Measurements from ENCODE around the gene TOM1. TPM values are rescaled to one million over a fixed set of nuclear protein-coding genes. Genes with fewer than 3 reads are reported as not detected.
"Not testable (repeated sequence)": the region's sequence is repeated elsewhere in the genome, so short reads cannot be mapped to it uniquely, and the experiment has no call there.

Gene TOM1
- total RNA-seq, 4 donors from 2014 or later, result 22.3 to 40.3 (median 34.1) TPM

- 33 to 75% methylated on average over 1 to 6 of the region's 6 CpGs for whole genome bisulfite sequencing, 2 donors (ENCODE audit: low coverage in 1 of 2)
- no peak for ATAC-seq
- Histone ChIP-seq H3K36me3 (no peaks in the 10 kb centered on the region), H3K27ac (no peak overlapping the region), H3K4me3 (no peak overlapping the region), H3K27me3 (peaks cover 52% of the 10 kb centered on the region), H3K9me3 (no peaks in the 10 kb centered on the region), H3K4me1 (peaks cover 0 to 7% (median 0%) of the 10 kb centered on the region in 3 donors)
- TF ChIP-seq POLR2A (IDR thresholded peaks at IDR 0.05) (no peak), CTCF (IDR thresholded peaks at IDR 0.05) (no peak), POLR2AphosphoS5 (IDR thresholded peaks at IDR 0.05) (no peak), EP300 (IDR thresholded peaks at IDR 0.05) (no peak)
Observed at GRCh38 chr22:35357883-35358621, 58.4 kb downstream of the TOM1 start.

DNA sequence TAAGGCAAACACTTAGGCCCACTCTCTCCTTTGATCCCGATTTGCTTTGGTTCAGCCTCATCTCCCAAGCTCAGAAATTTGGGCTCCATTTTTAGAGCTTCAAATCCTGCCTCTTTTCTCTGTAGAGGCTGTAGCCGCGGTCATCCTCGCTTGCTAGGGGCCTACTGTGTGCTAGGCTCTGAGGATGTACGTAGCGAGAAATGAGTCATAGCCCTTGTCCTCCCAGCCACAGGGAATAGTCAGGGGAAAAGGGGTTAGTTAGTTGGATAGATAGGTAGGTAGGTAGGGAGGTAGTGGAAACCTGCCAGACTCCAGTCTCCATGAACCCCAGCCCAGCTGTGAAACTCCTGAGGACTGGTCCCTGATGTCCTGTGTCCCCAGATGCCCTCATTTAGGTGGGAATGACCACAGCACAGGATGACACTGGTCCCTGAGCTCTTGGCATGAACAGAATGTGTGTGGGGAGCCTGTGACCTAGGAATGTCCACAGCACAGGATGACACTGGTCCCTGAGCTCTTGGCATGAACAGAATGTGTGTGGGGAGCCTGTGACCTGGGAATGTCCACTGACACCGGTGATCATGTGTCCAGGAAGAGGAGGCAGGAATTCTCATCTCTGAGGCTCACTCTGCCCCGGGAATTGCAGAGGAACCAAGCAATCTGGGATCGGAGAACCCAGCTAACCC lies 59.8 kb downstream of the TOM1 start:
- no peak for TF ChIP-seq POLR2AphosphoS5 (IDR thresholded peaks at IDR 0.05)
- no peak for TF ChIP-seq POLR2A (IDR thresholded peaks at IDR 0.05)
- TF ChIP-seq EP300 (IDR thresholded peaks at IDR 0.05), result no peak
- no peak for TF ChIP-seq CTCF (IDR thresholded peaks at IDR 0.05)
- Histone ChIP-seq H3K27me3 (peaks cover 67% of the 10 kb centered on the region), H3K4me1 (peaks cover 0 to 7% (median 0%) of the 10 kb centered on the region in 3 donors), H3K27ac (no peak overlapping the region), H3K4me3 (no peak overlapping the region), H3K9me3 (no peaks in the 10 kb centered on the region), H3K36me3 (no peaks in the 10 kb centered on the region)
- WGBS, 2 donors (ENCODE audit: low coverage in 1 of 2), result 53 to 83% methylated on average over 4 to 6 of the region's 9 CpGs
- no peak for ATAC-seq

DNA sequence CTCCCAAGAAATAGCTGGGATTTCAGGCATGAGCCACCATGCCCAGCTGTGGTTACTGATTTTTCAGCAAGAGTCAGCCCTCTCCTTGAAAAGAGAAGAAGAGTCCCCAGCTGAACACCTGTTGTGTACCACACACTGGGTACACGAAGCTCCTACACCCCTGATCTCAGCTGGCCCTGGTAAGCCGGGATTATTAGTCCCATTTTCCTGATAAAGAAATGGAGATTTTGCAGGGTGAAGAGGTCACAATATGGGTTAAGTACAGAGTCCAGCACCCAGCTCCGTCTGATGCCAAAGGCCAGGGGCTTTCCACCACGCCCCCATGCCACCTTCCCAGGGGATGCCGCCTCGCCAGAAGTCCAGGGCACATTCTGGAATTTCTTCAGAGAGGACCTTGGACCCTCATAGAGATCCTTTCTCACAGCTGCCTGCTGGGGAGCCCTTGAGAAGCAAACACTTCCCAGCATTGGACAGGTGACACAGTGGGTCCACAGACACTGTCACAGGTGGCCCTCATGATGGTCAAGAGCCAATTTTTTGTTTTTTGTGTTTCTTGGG lies 61.4 kb downstream of the TOM1 start:
- no peak overlapping the region for H3K27ac ChIP-seq
- ATAC-seq, result no peak
- TF ChIP-seq POLR2AphosphoS5 (IDR thresholded peaks at IDR 0.05), result no peak
- no peak for TF ChIP-seq EP300 (IDR thresholded peaks at IDR 0.05)
- no peak for TF ChIP-seq CTCF (IDR thresholded peaks at IDR 0.05)
- TF ChIP-seq POLR2A (IDR thresholded peaks at IDR 0.05), result no peak
- no peaks in the 10 kb centered on the region for H3K9me3 ChIP-seq
- 58% methylated on average over 3 of the region's 6 CpGs; no CpG with 5 or more reads in 1 of the 2 donors for WGBS, 2 donors (ENCODE audit: low coverage in 1 of 2)
- H3K36me3 ChIP-seq, result no peaks in the 10 kb centered on the region
- peaks cover 82% of the 10 kb centered on the region for H3K27me3 ChIP-seq
- no peak overlapping the region for H3K4me3 ChIP-seq
- H3K4me1 ChIP-seq, result peaks cover 0 to under 1% (median 0%) of the 10 kb centered on the region in 3 donors

DNA sequence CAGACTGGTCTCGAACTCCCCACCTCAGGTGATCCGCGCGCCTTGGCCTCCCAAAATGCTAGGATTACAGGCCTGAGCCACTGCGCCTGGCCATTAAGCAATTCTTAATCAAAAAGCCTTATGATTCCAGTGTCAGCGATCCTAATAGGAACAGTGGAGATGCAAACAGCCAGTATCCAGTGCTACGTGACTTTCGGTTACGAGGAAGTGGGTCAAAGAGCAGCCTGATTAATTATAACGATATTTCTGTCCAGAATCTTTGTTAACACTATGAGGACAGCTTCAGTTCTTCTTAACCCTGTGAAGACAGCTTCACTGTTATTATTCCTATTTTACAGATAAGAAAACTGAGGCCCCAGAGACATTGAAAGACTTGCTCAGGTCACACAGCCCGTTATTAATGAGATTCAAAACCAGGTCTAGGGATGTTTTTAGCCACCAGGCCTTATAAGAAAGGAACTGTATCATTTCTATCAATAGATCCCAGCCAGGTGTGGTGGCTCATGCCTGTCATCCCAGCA lies 63.9 kb downstream of the TOM1 start:
- no peaks in the 10 kb centered on the region for H3K36me3 ChIP-seq
- H3K27me3 ChIP-seq, result peaks cover 81% of the 10 kb centered on the region
- ATAC-seq, result no peak
- TF ChIP-seq POLR2A (IDR thresholded peaks at IDR 0.05) (no peak), EP300 (IDR thresholded peaks at IDR 0.05) (no peak), CTCF (IDR thresholded peaks at IDR 0.05) (no peak), POLR2AphosphoS5 (IDR thresholded peaks at IDR 0.05) (no peak)
- no peaks in the 10 kb centered on the region for H3K4me1 ChIP-seq
- no peak overlapping the region for H3K27ac ChIP-seq
- H3K4me3 ChIP-seq, result no peak overlapping the region
- 79 to 80% methylated on average over 5 to 6 of the region's 11 CpGs for WGBS, 2 donors (ENCODE audit: low coverage in 1 of 2)
- no peaks in the 10 kb centered on the region for H3K9me3 ChIP-seq

GRCh38 chr22:35364230-35364629 lies 64.5 kb downstream of the TOM1 start:
- H3K27ac ChIP-seq, H3K36me3 ChIP-seq, H3K9me3 ChIP-seq, H3K4me1 ChIP-seq, H3K4me3 ChIP-seq: not testable (repeated sequence)
- H3K27me3 ChIP-seq, result peaks cover 80% of the 10 kb centered on the region
- peak; percentile 65 for ATAC-seq
- 31 to 68% methylated on average over 2 to 7 of the region's 7 CpGs for WGBS, 2 donors (ENCODE audit: low coverage in 1 of 2)

Measured in gastroesophageal sphincter (tissue), 4 donors.